MV-4-11 (cell line): ENCODE data around the gene MAP4K4.

ENCODE experiments used
- DNase-seq: peaks from one replicate; lab custom pipeline; 2025; lab: John Stamatoyannopoulos, UW

Gene MAP4K4

DNA sequence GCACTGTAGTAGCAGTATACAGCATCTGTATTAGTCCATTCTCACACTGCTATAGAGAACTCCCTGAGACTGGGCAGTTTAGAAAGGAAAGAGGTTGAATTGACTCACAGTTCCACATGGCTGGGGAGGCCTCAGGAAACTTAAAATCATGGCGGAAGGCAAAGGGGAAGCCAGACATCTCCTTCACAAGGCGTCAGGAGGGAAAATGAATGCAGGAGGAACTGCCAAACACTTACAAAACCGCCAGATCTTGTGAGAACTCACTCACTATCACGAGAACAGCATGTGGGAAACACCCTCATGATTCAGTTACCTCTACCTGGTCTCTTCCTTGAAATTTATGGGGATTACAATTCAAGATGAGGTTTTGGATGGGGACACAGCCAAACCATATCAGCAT lies 25.4 kb downstream of the MAP4K4 start:
- peak; percentile 7 for DNase-seq

DNA sequence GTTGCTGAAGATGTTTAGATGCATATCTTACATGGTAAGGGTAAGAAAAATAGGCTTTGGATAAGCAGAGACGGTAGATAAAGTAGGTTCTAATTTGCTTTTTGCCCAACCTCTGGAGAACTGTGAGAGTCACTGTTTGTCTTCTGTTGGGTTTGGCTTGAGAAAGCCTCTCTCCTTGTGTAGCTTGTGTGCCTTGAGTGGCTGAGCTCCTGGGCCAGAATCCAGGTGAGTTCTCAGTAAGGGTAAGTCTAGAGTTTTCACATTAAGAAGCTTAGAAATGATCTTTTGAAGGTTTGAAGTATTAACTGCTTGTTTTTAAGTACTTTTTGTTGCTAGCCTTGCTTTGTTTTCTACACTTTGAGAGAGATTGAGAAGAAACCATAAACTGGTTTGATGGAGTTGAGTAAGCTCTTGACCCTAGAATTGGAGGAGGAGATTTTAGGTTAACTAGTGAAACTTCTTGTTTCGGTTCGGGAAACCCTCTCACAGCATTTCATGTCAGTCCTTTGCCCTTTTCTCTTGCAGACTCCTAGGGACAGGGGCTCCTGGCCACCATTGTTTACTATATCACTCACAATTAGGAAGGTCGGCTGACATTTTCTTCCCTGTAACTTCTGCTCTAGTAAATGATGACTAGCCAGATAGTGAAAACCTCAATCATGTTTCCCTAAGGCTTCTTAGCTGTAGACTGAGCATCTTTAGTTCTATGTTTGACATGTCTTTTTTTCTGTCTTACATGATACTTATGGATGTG lies 26.0 kb downstream of the MAP4K4 start:
- DNase-seq, result no peak

DNA sequence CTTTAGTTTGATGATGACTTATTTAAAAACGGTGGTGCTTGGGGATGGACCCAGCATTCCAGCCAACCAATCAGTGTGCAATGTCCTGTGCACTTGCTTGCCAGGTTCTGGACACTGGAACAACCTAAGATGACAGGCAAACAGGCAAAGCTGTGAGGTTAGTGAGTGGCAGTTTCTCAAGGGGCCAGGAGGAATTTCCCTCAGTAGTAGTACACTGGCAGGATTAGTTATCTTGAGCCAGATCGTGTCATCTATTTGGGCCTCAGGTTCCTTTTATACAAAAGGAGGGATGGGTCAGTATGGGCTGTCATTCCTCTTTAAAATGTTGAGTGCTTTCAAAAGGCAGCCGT lies 26.6 kb downstream of the MAP4K4 start:
- DNase-seq, result no peak

DNA sequence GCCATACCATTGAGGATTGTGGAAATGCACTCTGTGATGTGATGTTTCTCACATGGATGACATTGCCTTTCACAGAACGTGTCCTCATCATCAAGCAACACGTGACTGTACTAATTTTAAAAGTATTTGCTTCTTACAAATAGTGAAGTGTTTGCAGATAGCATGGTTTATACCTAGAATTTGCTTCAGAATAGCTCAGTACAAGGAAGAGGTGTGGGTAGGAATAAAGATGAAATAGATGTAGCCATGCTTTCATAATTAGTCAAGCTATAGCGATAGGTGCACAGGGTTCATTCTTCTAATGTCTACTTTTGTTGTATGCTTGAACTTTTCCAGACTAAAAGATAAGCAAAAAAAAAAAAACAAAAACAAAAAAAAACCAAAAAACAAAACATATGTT lies 27.5 kb downstream of the MAP4K4 start:
- no peak for DNase-seq

DNA sequence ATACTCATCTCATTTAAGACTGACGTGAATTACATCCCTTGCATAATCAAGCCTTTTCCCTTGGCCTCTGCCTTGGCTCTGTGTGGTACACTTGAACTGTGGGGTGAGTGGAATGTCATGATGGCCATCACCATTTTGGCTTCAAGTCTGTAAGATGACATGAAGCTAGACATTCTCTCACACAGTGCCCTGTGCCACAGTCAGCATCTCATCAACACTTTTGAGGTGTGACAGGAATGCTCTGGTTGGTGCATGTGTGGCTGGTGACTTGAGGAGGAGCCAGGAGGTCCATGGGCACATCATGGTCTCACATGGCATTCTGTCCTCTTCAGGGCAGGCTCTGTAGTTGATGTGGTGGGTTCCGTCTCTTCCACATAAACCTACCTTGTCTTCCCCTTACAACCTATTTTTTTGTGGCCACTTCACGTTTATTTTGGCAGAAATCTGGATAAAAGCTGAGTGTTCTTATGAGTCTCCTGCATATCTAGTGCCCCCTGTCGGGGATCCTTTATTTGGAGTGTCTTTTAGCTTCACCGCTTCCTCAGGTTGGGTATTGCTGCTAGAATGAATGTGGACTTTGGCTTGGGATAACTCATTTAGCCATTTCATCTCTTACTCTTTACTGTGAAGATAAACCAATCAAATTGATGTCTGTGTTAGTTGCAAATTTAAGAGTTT lies 28.1 kb downstream of the MAP4K4 start:
- no peak for DNase-seq

DNA sequence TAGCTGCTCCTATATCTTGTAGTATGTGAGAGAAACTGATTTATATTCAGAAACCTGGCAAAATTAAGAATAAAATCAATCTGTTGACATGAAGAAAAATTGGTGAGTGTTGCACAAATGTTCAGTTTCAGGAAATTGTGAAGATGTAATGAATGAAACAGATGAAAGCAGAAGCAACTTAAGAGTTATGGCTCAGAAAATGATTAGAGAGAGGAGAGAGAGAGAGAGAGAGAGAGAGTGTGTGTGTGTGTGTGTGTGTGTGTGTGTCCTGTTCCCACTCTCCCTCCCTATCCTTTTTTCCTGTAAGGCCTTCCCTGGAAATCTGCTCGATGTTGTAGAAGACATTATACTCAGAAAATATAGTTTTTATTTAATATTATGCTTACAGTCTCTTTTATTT lies 31.4 kb downstream of the MAP4K4 start:
- DNase-seq, result peak; percentile 32

DNA sequence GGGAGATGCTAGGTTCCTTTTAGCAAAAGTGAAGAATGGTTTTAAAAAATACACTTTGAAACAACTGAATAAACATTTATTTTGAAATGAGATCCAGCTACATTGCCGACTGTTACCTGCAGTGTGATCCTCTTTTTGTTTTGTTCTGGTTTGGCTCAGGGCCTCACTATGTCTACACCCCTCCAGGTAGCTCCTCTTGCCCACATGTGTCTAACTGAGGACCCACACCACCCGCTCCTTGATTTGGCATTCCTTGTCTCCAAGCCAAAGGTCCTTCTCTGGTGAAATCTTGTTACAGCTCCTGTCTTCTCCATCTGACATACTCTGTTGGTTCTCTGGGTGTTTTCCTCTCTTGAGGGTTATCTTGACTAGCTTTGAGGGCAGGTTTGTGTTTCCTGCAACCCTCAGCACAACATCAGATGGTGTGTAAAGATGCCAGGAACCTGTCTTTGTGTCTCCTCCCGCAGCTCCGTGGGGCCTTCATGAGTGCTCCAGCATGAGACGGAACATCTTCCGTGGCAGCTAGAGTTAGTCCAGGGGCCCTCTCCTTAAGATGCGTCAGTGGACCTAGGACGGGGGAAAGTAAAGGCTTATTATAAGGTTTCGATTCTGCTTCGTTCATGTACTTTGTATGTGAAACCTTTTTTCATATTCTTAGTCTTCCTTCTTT lies 32.1 kb downstream of the MAP4K4 start:
- DNase-seq, result no peak

DNA sequence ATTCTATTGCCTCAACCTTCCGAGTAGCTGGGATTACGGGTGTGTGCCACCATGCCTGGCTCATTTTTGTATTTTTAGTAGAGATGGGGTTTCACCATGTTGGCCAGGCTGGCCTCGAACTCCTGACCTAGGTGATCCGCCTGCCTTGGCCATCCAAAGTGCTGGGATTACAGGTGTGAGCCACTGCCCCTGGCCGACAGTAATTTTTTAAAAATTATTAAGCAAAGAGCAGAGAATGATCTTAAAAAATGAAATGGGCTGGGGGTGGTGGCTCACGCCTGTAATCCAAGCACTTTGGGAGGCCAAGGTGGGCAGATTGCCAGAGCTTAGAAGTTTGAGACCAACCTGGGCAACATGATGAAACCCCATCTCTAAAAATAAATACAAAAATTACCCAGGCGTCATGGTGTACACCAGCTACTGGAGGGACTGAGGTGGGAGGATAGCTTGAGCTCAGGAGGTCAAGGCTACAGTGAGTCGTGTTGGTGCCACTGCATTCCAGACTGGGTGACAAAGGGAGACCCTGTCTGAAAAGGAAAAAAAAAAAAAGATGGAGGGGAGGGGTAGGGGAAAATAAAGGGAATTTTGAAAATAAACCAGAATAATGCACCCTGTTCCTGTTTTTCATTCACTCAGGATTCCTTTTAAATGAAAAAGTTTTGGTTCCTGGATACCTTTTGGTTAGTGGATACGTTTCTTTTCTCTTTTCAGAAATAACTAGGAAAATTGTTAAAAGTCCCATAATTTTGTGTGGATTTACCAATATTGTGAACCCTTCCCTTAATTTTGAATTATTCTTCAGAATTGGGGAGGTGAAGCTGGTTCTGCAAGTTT lies 33.9 kb downstream of the MAP4K4 start:
- DNase-seq, result no peak

DNA sequence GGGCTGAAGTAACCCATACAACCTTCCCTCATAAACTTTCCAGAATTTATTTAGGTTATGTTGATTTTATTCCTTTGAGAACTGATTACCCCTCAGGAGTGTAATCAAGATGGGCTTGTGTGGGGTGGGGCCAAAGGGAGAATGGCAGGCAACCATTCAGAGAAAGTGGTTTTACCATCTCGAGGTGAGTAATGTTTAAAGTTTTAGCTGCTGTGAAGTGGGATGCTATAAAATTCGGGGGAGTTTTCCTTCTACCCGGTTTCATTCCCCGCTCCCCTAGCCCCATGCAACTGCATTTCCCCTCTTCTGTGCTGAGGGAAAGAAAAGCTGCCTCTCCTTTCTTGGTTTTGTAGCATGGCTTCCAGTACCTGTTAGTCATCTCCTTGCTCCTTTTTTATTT lies 34.7 kb downstream of the MAP4K4 start:
- no peak for DNase-seq

DNA sequence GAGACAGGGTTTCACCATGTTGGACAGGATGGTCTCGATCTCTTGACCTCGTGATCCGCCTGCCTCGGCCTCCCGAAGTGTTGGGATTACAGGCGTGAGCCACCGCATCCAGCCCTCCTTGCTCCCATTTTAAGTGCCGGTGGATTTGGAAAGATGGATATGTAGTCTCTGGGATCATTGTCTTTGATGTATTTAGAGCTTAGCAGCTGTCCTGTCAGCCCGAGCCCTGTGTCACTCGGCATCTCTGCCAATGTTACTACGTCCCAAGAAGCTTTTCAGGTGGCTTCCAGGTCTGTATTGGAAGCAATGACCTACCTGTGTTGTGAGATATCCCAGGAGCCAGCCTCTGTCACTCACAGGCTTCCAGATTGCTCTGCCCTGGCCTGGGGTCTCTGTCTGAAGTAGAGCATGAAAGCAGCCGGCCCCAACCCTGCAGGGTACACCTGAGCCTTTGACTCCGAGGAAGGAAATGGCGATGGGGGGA lies 35.3 kb downstream of the MAP4K4 start:
- DNase-seq, result no peak

DNA sequence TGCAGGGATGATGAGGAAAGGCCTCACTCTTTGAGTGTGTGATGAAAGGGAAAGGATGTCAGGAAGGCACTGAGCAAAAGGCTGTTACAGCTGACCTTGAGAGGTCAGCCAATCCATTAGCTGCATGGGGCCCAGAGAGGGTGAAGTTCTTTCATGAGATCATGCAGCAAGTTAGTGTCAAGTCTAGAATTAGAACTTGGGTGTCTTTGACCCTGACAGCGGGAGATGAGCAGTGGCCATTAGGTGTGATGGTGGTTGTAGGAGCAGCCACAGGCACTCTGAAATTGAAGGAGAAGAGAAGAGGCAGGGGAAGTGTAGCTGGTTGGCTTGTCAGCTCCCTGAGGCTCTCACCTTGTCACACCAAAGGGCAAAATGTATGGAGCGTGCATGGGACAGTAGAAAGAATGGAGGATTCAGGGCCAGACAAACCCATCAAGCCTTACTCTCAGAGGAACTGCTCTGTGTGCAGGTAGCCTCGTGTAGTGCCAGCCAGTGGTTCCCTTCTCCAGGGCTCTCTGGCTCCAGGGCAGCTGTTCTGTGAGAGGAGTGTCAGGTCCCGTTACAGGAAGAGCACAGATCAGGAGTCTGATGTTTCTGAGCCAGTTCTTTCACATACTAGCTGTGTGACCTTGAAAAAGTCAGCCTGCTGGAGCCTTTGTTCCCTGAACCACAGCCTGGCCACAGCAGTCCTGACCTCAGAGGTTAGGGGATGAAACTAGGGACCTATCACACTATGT lies 35.9 kb downstream of the MAP4K4 start:
- no peak for DNase-seq

DNA sequence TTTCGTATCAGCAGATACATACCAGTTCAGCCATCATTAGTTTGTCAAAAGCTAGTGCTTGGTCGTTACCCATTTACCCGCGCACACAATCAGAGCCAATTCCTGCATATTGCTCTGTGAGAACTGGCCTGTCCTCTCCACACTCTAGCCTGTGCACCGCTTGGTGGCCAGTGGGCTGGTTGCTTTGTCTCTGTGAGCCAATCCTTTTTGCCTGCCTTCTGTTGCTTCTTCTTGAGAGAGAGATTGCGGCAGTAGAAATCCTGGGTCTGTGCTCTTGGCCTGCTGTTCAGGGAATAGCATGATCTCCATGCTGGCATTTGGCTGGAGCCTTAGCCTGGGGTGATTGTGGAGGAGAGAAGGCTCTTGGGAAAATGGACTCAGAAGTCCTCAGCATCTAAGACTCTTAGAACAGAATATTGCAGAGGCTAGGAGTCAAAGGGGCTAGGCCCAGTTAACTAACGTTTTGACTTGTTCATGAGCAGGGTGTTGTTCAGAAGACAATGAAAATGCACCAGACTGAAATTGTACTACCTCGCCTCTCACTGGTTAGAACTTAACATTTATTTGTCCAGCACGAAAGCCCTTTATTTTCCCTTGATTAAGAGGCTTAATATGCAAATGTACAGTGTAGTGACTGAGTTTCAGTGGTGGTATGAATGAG lies 37.1 kb downstream of the MAP4K4 start:
- DNase-seq, result no peak

DNA sequence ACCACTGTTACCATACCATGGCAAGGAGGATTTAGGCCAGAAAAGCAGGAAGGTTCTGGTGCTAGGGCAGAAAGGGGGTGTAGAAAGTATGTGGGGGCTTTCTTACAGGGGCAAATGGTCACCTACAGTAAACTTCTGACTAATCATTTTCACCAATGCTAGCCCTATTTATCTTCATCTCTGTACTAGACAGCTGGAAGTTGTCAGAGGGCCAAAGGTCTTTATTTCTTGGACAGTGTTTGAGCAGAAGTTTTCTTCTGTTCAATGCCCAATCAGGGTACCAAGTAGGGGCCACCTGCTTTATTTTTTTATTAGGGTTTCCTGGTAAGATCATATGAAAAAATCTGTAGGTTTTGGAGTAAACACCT lies 37.6 kb downstream of the MAP4K4 start:
- DNase-seq, result no peak

DNA sequence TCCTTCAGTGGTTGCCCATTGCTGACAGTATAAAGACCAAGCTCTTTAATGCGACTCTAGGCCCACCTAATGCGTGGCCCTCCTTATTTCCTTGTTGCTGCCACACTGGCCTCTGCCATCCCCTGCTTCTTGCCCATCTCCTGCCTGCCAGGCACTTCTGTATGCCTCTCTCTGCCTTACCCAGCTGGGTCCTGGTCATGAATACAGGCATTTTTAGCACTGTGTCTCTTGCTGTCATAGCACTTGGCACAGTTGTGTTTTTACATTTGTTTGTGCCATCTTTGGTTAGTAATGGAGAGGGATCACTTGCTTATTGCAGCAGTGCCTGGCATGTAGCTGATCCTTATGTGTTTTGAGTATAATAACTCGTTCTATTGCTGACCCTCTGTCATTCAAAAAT lies 38.7 kb downstream of the MAP4K4 start:
- no peak for DNase-seq

DNA sequence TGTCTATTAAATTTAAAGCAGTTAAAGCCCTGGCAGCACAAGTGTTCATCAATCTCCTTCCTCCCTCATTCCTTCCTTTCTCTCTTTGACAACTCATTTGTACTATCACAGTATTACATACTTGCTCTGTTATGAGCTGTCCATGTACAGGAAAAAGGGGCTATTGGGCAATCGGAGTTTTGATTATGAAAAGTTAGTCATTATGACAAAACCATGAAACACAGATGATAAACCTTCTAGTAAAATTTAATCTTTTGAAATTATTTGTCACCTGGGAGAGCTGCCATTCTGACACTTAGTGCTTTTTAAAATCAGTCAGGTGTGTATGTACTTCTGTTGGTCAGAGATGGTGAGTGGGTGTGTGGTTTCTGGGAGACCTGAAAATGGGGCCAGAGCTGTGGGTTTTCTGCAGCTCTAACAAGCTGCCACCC lies 39.4 kb downstream of the MAP4K4 start:
- DNase-seq, result peak; percentile 68

DNA sequence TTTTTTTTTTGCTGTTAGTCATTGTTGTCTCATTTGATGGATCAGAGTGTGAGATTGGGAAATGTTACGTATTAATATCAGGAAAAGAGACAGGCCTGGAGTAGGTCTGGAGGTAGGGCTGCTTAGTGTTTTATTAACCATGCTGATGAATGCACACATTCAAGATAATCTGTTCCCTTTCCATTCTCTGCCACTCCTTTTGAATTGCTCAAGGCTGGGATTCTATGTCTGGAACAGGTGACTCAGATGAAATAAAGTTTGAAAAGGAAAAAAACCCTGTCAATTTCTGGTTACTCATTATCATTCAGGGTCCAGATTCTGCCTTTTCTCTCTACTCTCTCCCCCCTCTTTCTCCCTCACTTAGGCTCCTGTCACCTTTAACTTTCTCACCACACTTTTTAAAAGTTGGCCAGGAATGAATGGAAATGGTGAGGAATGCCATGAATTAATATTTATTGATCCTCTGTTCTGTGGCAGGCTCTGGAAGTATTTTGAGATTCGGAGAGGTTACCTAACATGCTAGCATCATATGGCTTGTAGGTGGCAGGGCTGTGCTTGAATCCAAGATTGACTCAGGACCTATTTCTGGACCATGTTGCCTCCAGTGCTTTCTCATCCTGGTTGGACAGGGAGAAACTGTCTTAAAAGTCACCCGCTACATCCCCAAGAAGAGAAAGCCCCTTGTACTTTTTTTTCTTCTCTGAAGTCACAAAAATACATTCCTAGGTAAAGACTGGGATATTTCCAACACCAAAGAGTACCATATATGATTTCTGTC lies 40.2 kb downstream of the MAP4K4 start:
- DNase-seq, result no peak

DNA sequence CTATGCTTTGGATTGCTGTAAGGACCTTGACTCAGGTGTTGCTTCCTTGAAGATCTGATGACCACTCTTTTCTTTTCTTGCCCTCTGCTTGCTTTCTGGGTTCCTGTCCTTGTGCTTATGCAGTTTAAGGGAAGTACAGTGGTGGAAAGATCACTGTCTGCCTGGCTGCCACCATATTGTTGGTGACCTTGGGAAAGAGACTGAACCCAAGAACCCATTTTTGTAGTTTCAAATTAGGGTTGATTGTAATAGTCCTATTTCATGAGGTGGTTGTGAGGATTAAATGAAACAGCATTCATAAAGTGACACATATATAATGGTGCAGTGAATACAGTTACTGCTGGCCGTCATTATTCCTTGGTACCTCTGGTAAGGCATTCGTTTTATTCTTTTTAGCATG lies 41.1 kb downstream of the MAP4K4 start:
- DNase-seq, result no peak

DNA sequence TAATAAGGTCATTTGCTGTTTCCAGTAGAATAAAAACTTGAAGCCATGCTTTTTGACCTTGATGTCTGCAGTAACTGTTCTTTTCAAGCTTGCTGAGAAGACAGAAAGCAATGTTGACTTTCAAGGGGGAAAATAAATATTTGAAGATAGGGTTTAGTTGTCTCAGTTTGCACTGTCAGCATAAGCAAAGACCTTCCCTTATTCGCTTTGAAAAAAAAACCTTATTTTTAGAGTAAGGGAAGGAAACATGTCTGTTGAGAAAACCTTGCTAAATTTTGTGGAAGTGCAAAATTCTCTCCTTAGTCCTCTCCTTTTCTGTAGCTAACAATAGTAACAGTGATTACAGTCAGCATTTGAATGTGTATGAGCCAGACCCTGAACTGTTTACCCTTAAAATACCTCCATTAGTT lies 43.1 kb downstream of the MAP4K4 start:
- peak; percentile 37 for DNase-seq

DNA sequence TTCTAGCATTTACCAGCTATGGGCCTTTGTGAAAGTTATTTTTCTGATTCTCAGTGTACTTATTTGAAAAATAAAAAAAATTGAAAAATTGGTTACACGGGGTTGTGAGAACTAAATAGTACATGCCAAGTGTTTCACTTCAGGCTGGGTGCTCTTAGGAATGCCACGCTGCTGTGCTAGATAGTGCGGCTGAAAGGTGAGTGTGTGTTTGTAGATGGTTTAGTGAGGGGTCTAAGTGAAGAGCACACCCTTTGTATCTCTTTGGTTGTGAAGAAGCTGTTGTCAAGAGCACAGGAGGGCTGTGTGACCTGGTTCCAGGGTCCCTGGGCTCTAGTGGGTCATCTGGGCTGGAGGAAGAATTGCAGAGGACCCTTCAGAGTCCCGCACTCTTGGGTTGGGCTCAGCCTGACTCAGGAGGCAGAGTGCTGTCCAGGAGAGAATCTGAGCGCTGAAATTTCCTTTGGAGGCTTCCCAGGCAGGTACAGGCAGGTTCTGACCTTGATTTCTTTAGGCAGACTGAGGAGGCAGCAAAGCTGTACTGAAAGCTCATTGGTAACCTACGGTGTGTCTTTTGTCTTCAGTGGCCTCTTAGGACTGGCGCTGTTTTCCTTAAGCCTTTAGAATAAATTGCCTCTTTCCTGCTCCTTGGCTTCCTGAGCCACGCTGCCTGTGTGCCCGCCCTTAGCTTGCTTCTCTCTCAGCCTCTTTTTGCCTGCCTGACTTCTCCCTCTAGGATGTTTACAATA lies 44.4 kb downstream of the MAP4K4 start:
- DNase-seq, result no peak

DNA sequence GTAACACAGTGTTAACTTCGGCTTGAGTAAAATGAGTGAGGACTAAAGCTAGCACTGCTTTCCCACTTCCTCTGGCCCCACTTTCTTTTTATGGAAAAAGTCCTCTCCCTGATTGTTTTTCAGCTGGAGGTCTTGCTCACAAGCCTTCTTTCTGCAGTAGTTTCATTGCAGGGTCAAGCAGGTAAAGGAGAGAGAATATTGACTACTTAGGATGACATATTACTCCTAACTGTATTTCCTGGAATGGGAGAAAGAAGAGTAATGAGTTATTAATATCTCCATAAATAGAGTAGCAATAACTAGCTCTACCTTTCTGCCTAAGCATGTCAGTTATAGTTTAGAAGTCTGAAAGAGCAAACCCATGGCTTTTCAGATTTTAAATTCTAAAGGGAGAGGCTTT lies 45.0 kb downstream of the MAP4K4 start:
- DNase-seq, result no peak
